CD4-positive, alpha-beta T cell (primary cell): ENCODE measurements around the gene WDR73. TPM values are rescaled to one million over a fixed set of nuclear protein-coding genes. Genes with fewer than 3 reads are reported as not detected.

Experiments
- ATAC-seq: fragments of 200-7000 bp; cut with Tn5 transposase; one replicate; pipeline ENCODE4 v1.10.0; 2022; ENCODE audit warnings: mild to moderate bottlenecking; ENCODE audit not compliant: poor library complexity
- CTCF ChIA-PET: fragments of 350-600 bp; sonication (Branson Sonifier 250); formaldehyde crosslinking; loops from one replicate; lab custom pipeline; 2021; ENCODE audit warnings: antibody characterized with exemption, inconsistent platforms; lab: Charles Lee
- POLR2A ChIA-PET: fragments of 350-600 bp; sonication (Branson Sonifier 250); formaldehyde crosslinking; loops from one replicate; lab custom pipeline; 2021; ENCODE audit warnings: antibody characterized with exemption, inconsistent platforms; lab: Charles Lee
- DNase-seq, 14 experiments: peaks; one replicate each; pipeline ENCODE4 v3.0.0-alpha.2; 2013 to 2020; ENCODE audit warnings: mixed read lengths in 2 of 14
- H3K27ac ChIP-seq, 2 donors: one replicate each; pipeline versions ENCODE4 v1.5.1 to v1.7.0; 2013; ENCODE audit warnings: low read length in 2 of 2, low read depth in 1 of 2, mild to moderate bottlenecking in 1 of 2
- H3K27me3 ChIP-seq, 2 experiments: 1 replicate in 1 of 2; 2 replicates in 1 of 2; pipeline versions ENCODE4 v1.6.1 to v1.7.0; 2013; ENCODE audit warnings: low read length in 2 of 2, control low read depth in 1 of 2, mild to moderate bottlenecking in 1 of 2, moderate library complexity in 1 of 2; ENCODE audit not compliant: insufficient read depth in 2 of 2, control insufficient read depth in 1 of 2
- H3K36me3 ChIP-seq: one replicate; pipeline ENCODE4 v1.6.1; 2013; ENCODE audit warnings: low read length, control low read depth; ENCODE audit not compliant: insufficient read depth
- H3K4me1 ChIP-seq: one replicate; pipeline ENCODE4 v1.6.1; 2013; ENCODE audit warnings: low read length, control low read depth; ENCODE audit not compliant: insufficient read depth
- H3K4me3 ChIP-seq: one replicate; pipeline ENCODE4 v1.5.1; 2013; ENCODE audit warnings: mild to moderate bottlenecking, low read length, moderate library complexity
- H3K9me3 ChIP-seq, 2 experiments: 1 replicate in 1 of 2; 2 replicates in 1 of 2; pipeline versions ENCODE4 v1.6.1 to v1.7.0; 2013; ENCODE audit warnings: low read length in 2 of 2, mild to moderate bottlenecking in 2 of 2, control low read depth in 1 of 2, moderate library complexity in 1 of 2; ENCODE audit not compliant: control insufficient read depth in 1 of 2, insufficient read depth in 1 of 2
- H3K27ac Mint-ChIP-seq: one replicate; pipeline ENCODE4 v1.8.0; 2020; ENCODE audit warnings: mixed read lengths
- H3K27me3 Mint-ChIP-seq: one replicate; pipeline ENCODE4 v1.8.0; 2021; ENCODE audit warnings: mixed read lengths
- H3K36me3 Mint-ChIP-seq: one replicate; pipeline ENCODE4 v1.8.0; 2021; ENCODE audit warnings: low read depth, mixed read lengths
- H3K4me1 Mint-ChIP-seq: one replicate; pipeline ENCODE4 v1.8.0; 2021; ENCODE audit warnings: low read depth, mixed read lengths
- H3K4me3 Mint-ChIP-seq: one replicate; pipeline ENCODE4 v1.8.0; 2020; ENCODE audit warnings: mild to moderate bottlenecking, mixed read lengths
- H3K9me3 Mint-ChIP-seq: one replicate; pipeline ENCODE4 v1.8.0; 2020; ENCODE audit warnings: mixed read lengths
- intact Hi-C, 2 experiments: fragments of 100-400 bp; cut with DNase I in 1 of 2; cut with micrococcal nuclease in 1 of 2; formaldehyde crosslinking; loops; one replicate each; pipeline versions ENCODE4 v1.15.1 to v1.9.0; 2023 to 2025; cut with DNase I, micrococcal nuclease
- total RNA-seq, 174 experiments: library from RNA in 2 of 174; stranded (reverse) in 2 of 174; gene quantifications; one replicate each; pipeline ENCODE4 v1.2.3 and lab custom pipeline; 2021 to 2026
- TF ChIP-seq, protein P1 (sequence below): fragments of 200-600 bp; IDR thresholded peaks from one replicate; pipeline ENCODE4 v1.8.0; 2022; ENCODE audit warnings: antibody characterized with exemption, mild to moderate bottlenecking

The WDR73 gene
- total RNA-seq, 2 experiments from 2014 or later, result 17.8 to 23.7 TPM

- Histone ChIP-seq H3K27ac (no peak overlapping the region), H3K27me3 (no peaks in the 10 kb centered on the region), H3K36me3 (peaks cover 10% of the 10 kb centered on the region), H3K4me1 (peaks cover 26% of the 10 kb centered on the region), H3K9me3 (no peaks in the 10 kb centered on the region), H3K4me3 (no peak overlapping the region)
- Mint-ChIP-seq H3K4me1 (peaks cover 68% of the 10 kb centered on the region), H3K9me3 (no peaks in the 10 kb centered on the region), H3K27me3 (no peaks in the 10 kb centered on the region), H3K4me3 (no peak overlapping the region), H3K36me3 (peaks cover 15% of the 10 kb centered on the region), H3K27ac (peak overlapping the region; percentile 6)
- no peak for DNase-seq
- CTCF ChIA-PET, result no interaction called here
- POLR2A ChIA-PET, result interaction anchor here (0.6 to 1.4 kb wide), 4 partner anchors 35 to 50 kb away, joined by 3 to 4 read pairs (median 4); partner anchors contain the start of gene NMB
- TF ChIP-seq, protein P1, sequence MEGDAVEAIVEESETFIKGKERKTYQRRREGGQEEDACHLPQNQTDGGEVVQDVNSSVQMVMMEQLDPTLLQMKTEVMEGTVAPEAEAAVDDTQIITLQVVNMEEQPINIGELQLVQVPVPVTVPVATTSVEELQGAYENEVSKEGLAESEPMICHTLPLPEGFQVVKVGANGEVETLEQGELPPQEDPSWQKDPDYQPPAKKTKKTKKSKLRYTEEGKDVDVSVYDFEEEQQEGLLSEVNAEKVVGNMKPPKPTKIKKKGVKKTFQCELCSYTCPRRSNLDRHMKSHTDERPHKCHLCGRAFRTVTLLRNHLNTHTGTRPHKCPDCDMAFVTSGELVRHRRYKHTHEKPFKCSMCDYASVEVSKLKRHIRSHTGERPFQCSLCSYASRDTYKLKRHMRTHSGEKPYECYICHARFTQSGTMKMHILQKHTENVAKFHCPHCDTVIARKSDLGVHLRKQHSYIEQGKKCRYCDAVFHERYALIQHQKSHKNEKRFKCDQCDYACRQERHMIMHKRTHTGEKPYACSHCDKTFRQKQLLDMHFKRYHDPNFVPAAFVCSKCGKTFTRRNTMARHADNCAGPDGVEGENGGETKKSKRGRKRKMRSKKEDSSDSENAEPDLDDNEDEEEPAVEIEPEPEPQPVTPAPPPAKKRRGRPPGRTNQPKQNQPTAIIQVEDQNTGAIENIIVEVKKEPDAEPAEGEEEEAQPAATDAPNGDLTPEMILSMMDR, result no peak
- intact Hi-C loops, result loop anchor here in 1 of 2 experiments (10.0 kb wide), 1 partner anchor 45 kb away; the partner anchor contains the start of gene ZNF592
- ATAC-seq, result no peak
Observed at GRCh38 chr15:84699538-84700191, 45.6 kb upstream of the WDR73 start.

DNA sequence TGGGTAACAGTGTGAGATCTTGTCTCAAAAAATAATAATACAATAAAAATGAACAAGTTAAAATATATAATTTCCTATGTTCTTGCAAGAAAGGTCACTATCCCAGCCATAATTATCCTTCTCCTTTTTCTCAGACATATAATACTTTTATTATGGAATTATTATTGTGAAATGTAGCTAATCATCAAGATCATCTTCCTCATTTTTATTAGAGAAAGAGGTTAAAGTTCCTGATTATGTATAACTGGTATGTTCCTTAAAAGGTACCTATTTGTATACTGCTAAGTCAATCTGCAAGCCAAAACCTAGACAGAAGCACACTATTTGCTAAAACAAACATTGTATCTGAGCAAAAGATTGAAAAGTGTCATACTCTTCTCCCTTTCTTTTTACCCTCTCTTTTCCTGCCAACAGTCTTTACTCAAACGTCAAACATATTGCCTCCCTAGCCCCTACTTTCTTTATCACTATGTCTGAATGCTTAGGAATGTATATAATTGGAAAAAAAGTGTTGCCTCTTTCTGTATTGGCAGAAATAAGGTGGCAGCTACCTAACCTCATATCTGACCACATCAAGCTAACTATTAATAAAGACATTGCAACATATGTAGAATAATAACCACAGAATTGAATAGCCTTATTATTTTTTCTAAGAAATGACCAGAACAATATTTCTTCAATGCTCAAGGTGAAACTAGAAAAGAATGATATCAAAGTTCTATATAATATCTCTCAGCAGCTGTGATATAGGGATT, 43.3 kb upstream of the WDR73 start:
- Mint-ChIP-seq H3K36me3 (peaks cover 7% of the 10 kb centered on the region), H3K4me3 (no peak overlapping the region), H3K9me3 (no peaks in the 10 kb centered on the region), H3K27me3 (no peaks in the 10 kb centered on the region), H3K4me1 (peaks cover 53% of the 10 kb centered on the region), H3K27ac (peak overlapping the region; percentile 31)
- ChIA-PET POLR2A (interaction anchor here (0.9 to 2.5 kb wide), 6 partner anchors 18 to 43 kb away, joined by 3 to 16 read pairs (median 4); partner anchors contain the start of genes SEC11A and WDR73), CTCF (interaction anchor here (0.7 to 1.0 kb wide), 4 partner anchors 10 to 36 kb away, joined by 3 to 4 read pairs (median 3); no protein-coding TSS in a partner anchor)
- Histone ChIP-seq H3K4me1 (peaks cover 19% of the 10 kb centered on the region), H3K36me3 (no peaks in the 10 kb centered on the region), H3K27me3 (no peaks in the 10 kb centered on the region), H3K27ac (no peak overlapping the region), H3K9me3 (no peaks in the 10 kb centered on the region), H3K4me3 (no peak overlapping the region)
- ATAC-seq, result no peak
- DNase-seq, result no peak
- TF ChIP-seq, protein P1, result no peak
- intact Hi-C loops, result loop anchor here in 1 of 2 experiments (10.0 kb wide), 1 partner anchor 47 kb away; the partner anchor contains the start of gene ZNF592

- ChIA-PET POLR2A (interaction anchor here (1.2 to 2.5 kb wide), 3 partner anchors 18 to 39 kb away, joined by 3 to 7 read pairs (median 5); no protein-coding TSS in a partner anchor), CTCF (interaction anchor here (0.8 to 1.0 kb wide), 2 partner anchors 28 to 36 kb away, joined by 3 read pairs; no protein-coding TSS in a partner anchor)
- H3K4me3 Mint-ChIP-seq, result no peak overlapping the region
- H3K27ac ChIP-seq, result no peak overlapping the region
- no peak overlapping the region for H3K4me3 ChIP-seq
- H3K4me1 Mint-ChIP-seq, result peaks cover 57% of the 10 kb centered on the region
- no peaks in the 10 kb centered on the region for H3K27me3 ChIP-seq
- DNase-seq (no peak), ATAC-seq (no peak)
- no peaks in the 10 kb centered on the region for H3K36me3 ChIP-seq
- no peaks in the 10 kb centered on the region for H3K9me3 Mint-ChIP-seq
- no peak overlapping the region for H3K27ac Mint-ChIP-seq
- intact Hi-C loops, result loop anchor here in 1 of 2 experiments (10.0 kb wide), 1 partner anchor 48 kb away; the partner anchor contains the start of gene ZNF592
- no peaks in the 10 kb centered on the region for H3K9me3 ChIP-seq
- TF ChIP-seq, protein P1, result no peak
- peaks cover 13% of the 10 kb centered on the region for H3K36me3 Mint-ChIP-seq
- no peaks in the 10 kb centered on the region for H3K27me3 Mint-ChIP-seq
- peaks cover 18% of the 10 kb centered on the region for H3K4me1 ChIP-seq
Observed at GRCh38 chr15:84696757-84697156, 42.7 kb upstream of the WDR73 start.
